Melanocyte of skin (primary cell): ENCODE measurements around the gene UPK3BL2. TPM values are rescaled to one million over a fixed set of nuclear protein-coding genes. Genes with fewer than 3 reads are reported as not detected.

Source experiments
- total RNA-seq, 2 donors: library from RNA; depleted of rRNA; stranded (reverse); fragments of >200 nt; gene quantifications; 2 replicates each; pipeline ENCODE4 v1.2.3, GENCODE V29; 2012

The UPK3BL2 gene, protein sequence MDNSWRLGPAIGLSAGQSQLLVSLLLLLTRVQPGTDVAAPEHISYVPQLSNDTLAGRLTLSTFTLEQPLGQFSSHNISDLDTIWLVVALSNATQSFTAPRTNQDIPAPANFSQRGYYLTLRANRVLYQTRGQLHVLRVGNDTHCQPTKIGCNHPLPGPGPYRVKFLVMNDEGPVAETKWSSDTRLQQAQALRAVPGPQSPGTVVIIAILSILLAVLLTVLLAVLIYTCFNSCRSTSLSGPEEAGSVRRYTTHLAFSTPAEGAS
- 1 to 10 TPM; 2.3 to 2.4 TPM for total RNA-seq

DNA sequence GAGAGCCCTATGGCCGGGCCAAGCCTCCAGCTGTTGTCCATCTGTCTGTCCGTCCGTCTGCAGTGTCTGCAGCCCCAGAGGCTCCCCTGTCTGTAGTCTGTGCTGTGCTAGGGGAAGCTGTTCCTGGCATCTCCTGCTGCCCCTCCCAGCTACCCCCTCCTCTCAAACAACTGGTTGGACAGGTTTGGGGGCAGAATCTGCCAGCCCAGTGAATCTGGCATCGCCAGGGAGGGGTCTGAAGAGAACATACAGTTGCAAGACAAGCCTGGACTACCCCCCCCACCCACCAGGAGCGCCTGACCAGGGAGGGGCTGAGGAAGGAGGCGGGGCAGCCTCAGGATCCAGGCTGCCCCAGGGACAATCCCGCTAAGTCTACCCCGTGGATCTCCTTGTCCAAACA is at the start of gene UPK3BL2:
TSS of gene UPK3BL2 (minus strand) at position 101 of the 400 bp plus-strand sequence. CDS start at position 41, 60 bp downstream.

DNA sequence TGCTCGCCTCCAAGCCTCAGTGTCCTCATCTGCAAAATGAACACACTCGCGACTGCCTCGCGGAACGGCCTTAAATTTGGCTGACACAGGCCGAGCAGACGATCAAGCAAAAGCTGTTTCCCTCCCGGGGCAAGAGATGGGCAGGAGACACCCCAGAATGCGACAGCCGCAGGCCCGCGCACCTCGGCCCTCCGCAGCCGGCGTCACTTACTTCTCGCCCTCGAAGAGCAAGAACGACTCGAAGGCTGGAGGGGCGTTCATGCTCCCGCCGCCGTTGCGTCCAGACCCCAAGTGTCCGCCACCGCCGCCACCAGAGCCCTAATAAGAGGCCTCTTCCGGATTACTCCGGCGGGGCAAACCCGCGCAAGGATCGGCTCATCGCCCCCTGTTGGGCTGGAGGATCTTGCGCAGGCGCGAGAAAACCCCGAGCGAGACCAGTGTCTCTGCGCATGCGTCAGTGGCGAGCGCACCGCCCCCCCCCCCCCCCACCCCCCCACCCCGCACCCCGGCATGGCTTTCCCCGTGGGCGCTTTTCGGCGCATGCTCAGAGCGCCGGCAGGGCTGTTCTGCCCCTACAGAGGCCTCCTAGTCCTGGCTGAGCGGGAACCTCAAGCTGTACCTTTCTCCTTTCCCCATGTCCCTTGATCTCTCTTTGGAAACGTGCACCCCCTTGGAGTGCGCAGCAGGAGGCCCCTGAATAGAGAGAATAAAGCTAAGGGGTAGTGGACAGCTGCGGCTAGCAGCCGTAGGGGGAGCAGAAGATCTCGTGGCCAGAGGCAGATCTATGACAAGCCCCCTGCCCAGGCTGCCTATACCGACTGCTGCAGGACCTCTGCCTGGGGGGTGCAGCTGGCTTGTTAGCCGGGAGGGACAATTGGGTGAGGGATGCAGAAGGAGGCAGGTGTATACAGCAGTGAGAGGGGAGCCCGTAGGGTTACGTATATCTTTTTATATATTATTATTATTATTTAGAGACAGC is 29.1 kb upstream of the UPK3BL2 start, which contains the start of gene POLR2J3:
TSS of gene POLR2J3 (minus strand) at position 323 of the 979 bp plus-strand sequence. CDS start at position 261, 62 bp downstream.

DNA sequence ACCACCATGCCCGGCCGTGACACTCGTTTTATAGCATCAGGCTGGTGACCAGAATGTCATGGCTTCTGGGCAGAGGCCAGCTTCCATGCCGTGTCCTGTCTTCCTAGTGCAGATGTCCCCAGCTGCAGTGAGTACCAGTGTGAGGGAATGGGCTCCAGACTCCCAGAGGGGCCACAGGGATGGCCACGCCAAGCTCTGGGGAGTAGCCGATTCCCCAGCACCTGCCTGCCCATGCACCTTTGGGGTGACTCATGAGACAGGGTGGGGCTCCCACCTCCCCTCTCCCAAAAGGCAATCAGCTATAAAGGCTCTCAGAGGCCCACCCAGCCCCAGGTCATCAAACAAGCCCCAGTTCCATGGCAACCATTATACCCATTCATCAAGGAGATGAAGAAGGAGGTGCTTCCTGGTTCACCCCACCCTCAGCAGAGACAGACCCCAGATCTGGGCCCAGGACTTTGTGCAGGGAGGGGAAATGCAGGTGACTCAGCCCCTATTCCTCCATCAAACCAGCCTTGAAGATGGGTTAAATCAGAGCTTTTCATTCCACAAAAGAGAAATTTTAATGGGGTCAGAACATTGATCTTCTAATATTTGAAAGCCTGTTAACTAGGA is 7.4 kb upstream of the UPK3BL2 start, which contains the start of gene SPDYE2:
TSS of gene SPDYE2 (plus strand) at position 419 of the 615 bp plus-strand sequence. CDS start 2,030 bp downstream, outside the sequence.

DNA sequence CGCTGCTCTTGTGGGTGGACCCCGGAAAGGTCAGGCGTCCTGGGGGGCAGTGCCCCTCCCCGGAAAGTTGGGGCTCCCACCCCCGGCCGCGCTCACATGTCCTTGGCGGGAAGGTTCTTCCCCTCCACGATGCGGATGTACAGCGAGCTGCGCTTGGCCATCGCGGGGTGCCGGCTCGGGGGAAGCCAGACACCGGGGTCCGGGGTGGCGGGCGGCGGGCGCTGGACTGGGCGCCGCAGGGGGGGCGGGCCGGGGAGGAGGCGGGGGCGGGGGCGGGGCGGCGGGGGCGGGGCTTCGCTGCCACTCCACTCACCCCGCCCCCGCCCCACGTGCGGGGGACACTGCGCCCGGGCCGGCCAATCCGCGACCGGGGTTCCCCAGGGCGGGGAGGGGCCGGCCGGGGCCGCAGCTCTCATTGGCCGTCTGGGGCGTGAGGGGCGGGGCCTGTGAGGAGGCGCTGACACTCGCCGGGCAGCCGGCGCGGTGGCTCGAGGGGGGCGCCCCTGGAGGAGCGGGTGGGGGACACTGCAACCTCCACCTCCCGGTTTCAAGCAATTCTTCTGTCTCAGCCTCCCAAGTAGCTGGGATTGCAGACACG is 25.8 kb downstream of the UPK3BL2 start, which contains the start of gene RASA4B:
TSS of gene RASA4B (minus strand) at position 228 of the 598 bp plus-strand sequence. CDS start at position 161, 67 bp downstream.

Other genes with a start within 250 kb of the UPK3BL2 start
- not detected for gene SPDYE6, start 187.3 kb downstream of the UPK3BL2 start, total RNA-seq
- gene PRKRIP1, start 147.3 kb downstream of the UPK3BL2 start, total RNA-seq: 10 to 100 TPM; 11.0 to 12.3 TPM
- gene ORAI2, start 110.1 kb downstream of the UPK3BL2 start, total RNA-seq: 10 to 100 TPM; 21.0 to 26.0 TPM
- 10 to 100 TPM; 14.3 to 20.0 TPM for gene ALKBH4, start 78.8 kb downstream of the UPK3BL2 start, total RNA-seq
- 10 to 100 TPM; 30.3 to 48.6 TPM for gene LRWD1, start 78.7 kb downstream of the UPK3BL2 start, total RNA-seq
- gene POLR2J, start 64.8 kb downstream of the UPK3BL2 start, total RNA-seq: 10 to 100 TPM; 36.5 to 52.3 TPM
- gene RASA4B, start 25.9 kb downstream of the UPK3BL2 start, total RNA-seq: under 1 TPM; under 0.01 to 1.00 TPM
- not detected for gene SPDYE2, start 7.5 kb upstream of the UPK3BL2 start, total RNA-seq
- 10 to 100 TPM; 33.0 to 66.4 TPM for gene POLR2J3, start 28.9 kb upstream of the UPK3BL2 start, total RNA-seq
- gene RASA4, start 73.1 kb upstream of the UPK3BL2 start, total RNA-seq: 1 to 10 TPM in 1 of 2 donors, under 1 TPM in 1; 0.33 to 2.1 TPM
- gene UPK3BL1, start 99.1 kb upstream of the UPK3BL2 start, total RNA-seq: 10 to 100 TPM in 1 of 2 donors, 1 to 10 TPM in 1; 6.2 to 11.0 TPM
- not detected for gene SPDYE2B, start 106.6 kb upstream of the UPK3BL2 start, total RNA-seq
- 1 to 10 TPM; 3.0 to 4.5 TPM for gene POLR2J2, start 128.0 kb upstream of the UPK3BL2 start, total RNA-seq
- gene FAM185A, start 205.3 kb upstream of the UPK3BL2 start, total RNA-seq: 1 to 10 TPM; 6.9 to 7.7 TPM